Fibroblast of pulmonary artery (primary cell): ENCODE results near the gene GRHL3.

ENCODE experiments used
- DNase-seq: peaks from one replicate; pipeline ENCODE4 v3.0.0-alpha.2; 2010; ENCODE audit warnings: low read depth
- H3K4me3 ChIP-seq: replicated peaks from 2 replicates; pipeline ENCODE4 v1.5.1; 2011; ENCODE audit warnings: low read depth, mild to moderate bottlenecking, control low read depth, low read length, moderate library complexity
- TF ChIP-seq, protein P1 (sequence below): IDR thresholded peaks from 2 replicates; pipeline ENCODE4 v1.5.1; 2011; ENCODE audit warnings: mild to moderate bottlenecking, control low read depth, low read length, inconsistent platforms; ENCODE audit errors: missing control alignments

GRHL3 gene

DNA sequence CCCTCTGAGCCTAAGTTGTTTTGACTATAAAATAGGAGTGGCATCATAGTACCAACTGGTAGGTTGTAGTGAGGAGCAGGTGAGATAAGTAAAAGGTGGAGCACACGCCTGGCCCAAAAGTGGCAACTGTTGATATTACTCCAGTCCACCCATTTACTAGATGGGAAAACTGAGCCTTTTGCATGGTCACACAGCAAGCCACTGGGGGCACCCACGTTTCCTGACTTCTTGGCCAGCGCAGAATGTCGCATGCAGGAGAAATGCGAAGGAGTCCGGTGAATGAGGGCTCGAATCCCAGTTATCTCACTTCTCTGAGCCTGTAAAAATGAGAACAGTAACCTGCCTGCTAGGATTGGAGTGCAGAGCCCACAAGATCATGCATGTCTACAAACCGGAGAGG lies 20.8 kb downstream of the GRHL3 start:
- TF ChIP-seq, protein P1, sequence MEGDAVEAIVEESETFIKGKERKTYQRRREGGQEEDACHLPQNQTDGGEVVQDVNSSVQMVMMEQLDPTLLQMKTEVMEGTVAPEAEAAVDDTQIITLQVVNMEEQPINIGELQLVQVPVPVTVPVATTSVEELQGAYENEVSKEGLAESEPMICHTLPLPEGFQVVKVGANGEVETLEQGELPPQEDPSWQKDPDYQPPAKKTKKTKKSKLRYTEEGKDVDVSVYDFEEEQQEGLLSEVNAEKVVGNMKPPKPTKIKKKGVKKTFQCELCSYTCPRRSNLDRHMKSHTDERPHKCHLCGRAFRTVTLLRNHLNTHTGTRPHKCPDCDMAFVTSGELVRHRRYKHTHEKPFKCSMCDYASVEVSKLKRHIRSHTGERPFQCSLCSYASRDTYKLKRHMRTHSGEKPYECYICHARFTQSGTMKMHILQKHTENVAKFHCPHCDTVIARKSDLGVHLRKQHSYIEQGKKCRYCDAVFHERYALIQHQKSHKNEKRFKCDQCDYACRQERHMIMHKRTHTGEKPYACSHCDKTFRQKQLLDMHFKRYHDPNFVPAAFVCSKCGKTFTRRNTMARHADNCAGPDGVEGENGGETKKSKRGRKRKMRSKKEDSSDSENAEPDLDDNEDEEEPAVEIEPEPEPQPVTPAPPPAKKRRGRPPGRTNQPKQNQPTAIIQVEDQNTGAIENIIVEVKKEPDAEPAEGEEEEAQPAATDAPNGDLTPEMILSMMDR = no peak
- no peak overlapping the region for H3K4me3 ChIP-seq
- DNase-seq = no peak

DNA sequence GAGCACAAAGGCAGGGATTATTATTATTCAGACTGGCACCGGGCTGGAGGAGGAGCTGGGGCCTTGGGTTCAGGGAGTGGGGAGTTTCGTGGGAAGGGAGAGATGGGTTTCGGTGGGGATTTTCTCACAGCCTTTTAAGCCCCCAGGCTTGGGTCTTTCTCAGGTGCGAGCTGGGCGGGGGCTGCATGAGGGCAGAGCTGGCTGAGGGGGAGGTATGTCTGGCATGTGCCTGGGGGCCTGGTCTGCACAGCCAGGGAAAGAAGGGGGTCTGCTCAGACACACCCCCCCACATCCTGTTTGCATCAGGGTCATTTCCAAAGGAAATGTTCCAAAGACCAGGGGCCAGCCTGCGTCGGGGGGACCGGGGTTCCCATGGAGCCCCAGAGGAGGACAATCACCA lies 21.6 kb downstream of the GRHL3 start:
- DNase-seq = no peak
- TF ChIP-seq, protein P1 = no peak
- no peak overlapping the region for H3K4me3 ChIP-seq

DNA sequence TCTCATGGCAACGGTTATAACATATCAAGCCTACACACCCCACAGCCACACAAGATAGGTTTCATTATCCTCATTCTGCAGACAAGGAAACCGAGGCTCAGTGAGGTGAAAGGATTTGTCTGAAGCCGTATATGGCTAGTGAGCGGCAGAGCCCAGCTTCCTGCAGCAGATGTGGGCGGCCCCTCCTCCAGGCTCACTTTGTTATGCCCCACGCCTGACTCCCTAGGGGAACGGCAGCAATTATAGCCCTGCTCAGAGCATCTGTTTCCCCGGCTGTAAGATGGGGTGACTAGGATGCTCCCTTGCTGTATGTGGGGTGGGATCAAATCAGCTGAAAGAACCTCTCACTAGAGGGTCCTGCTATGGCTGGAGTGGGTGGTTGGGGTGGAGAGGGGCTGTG lies 22.1 kb downstream of the GRHL3 start:
- no peak for DNase-seq
- TF ChIP-seq, protein P1 = no peak
- H3K4me3 ChIP-seq = no peak overlapping the region

DNA sequence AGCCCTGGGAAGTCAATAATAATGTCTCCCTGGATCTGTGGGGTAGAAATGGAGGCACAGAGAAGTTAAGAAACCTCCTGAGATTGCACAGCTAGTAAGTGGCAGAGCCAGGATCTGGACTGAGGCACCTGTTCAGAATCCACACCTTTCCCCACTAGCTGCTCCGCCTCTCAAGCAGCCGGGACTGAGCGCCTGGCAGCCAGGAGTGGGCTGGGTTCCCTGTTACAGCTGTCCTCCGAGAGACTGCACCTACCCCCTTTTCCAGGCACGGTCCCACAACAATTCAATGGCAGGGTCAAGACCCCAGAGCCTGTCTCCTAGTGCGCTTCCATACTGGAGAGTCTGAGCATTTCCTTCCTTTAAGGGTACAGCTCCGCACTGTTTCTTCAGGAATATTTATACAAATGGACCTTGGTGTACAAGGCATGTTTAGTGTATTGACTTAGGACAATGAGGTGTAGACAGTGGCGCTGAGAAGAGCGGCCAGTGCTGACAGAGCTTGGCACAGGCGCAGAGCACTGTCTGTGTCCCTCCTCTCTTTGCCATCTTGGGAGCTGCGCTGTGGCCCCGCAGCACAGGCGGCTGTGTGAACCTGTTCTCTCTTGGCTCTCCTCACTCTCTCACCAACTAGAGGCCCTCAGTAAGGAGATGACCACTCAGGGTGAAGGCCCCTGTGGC lies 24.4 kb downstream of the GRHL3 start:
- TF ChIP-seq, protein P1 = no peak
- H3K4me3 ChIP-seq = no peak overlapping the region
- DNase-seq = no peak

DNA sequence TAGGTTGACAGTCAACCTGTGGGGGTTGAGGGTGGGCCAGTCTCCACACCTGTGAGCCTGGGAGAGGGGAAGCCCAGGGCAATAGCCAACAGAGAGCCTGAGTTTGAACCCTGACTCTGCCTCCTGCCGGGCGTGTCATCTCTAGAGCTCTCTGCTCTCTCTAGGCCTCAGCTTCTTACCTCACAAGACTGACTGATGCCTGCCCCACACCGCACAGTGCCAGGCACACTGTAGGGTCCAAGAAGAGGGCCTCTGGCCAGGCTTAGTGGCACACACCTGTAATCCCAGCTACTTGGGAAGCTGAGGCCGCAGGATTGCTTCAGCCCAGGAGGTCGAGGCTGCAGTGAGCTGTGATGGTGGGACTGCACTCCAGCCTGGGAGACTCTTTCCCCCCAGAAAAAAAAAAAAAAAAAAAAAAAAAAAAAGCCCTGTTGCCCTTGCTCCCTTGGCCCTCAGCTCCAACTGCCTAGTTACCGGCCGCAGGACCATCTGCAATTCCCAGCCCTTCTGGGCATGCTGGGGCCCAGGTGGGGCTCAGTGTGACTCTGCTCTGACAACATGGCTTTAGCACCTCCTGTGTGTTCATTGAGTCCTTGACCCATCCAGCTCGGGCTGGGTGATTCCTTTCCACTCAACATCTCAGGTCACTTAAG lies 25.1 kb downstream of the GRHL3 start:
- TF ChIP-seq, protein P1 = no peak
- DNase-seq = no peak
- H3K4me3 ChIP-seq = no peak overlapping the region

DNA sequence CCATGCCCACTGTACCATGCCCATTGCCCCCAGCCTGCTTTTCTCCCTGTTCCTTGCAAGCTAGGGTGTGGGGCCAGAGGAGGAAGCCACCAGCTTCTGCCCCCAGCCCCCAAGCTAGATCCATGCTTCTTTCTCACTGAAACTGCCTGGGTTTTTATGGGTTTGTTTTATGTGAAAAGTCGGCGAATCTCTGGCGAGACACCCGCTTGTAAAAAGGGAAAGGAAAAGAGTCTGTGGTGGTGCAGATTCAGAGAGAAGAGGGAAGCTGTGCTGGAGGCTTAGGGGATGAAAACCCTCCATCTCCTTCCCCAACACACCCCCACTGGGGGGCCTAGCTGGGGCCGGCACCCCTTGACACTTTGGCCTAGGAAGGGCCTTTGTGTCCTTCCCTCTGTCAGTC lies 26.2 kb downstream of the GRHL3 start:
- TF ChIP-seq, protein P1 = no peak
- no peak overlapping the region for H3K4me3 ChIP-seq
- DNase-seq = no peak
